Measurements from ENCODE around the gene CHML.

Gene CHML

DNA sequence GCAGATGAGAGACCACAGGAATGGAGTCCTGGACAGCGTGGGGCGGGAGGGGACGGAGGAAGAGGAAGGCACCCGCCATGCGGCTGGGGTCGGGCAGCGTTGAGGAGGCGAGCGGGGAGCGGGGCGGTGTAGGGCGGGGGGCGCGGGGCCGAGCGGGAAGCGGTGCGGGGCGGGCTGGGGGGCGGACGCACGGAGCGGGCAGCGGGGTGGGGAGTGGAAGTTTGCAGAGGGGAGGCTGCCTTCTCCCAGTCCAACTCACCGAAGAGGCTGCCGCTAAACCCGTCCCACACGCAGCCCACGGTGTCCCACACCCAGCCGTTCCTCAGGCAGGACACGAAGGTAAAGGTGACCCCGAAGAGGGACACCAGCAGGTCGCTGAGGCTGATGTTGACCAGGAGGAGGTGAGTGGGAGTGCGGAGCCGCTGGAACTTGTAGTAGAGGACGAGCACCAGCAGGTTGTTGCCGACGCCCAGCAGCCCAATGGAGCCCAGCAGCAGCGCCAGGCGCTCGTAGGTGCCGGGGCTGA lies 483 bp downstream of the CHML start:
- no peaks in the 10 kb centered on the region for H3K9me3 ChIP-seq
- H3K4me1 ChIP-seq (ENCODE audit: control insufficient read depth in 1 of 2, insufficient read depth in 1 of 2, low read depth in 1 of 2, low read length in 1 of 2) = peaks cover 21 to 23% of the 10 kb centered on the region in 2 experiments
- H3K27me3 ChIP-seq = no peaks in the 10 kb centered on the region
- no peaks in the 10 kb centered on the region for H3K36me3 ChIP-seq
- peak overlapping the region; percentile 74 to 87 for H3K4me3 ChIP-seq (ENCODE audit: low read depth in 1 of 2, low read length in 1 of 2)
- H3K27ac ChIP-seq = peak overlapping the region; percentile 30
- TF ChIP-seq, protein P1, sequence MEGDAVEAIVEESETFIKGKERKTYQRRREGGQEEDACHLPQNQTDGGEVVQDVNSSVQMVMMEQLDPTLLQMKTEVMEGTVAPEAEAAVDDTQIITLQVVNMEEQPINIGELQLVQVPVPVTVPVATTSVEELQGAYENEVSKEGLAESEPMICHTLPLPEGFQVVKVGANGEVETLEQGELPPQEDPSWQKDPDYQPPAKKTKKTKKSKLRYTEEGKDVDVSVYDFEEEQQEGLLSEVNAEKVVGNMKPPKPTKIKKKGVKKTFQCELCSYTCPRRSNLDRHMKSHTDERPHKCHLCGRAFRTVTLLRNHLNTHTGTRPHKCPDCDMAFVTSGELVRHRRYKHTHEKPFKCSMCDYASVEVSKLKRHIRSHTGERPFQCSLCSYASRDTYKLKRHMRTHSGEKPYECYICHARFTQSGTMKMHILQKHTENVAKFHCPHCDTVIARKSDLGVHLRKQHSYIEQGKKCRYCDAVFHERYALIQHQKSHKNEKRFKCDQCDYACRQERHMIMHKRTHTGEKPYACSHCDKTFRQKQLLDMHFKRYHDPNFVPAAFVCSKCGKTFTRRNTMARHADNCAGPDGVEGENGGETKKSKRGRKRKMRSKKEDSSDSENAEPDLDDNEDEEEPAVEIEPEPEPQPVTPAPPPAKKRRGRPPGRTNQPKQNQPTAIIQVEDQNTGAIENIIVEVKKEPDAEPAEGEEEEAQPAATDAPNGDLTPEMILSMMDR (IDR thresholded peaks at IDR 0.05) = no peak

DNA sequence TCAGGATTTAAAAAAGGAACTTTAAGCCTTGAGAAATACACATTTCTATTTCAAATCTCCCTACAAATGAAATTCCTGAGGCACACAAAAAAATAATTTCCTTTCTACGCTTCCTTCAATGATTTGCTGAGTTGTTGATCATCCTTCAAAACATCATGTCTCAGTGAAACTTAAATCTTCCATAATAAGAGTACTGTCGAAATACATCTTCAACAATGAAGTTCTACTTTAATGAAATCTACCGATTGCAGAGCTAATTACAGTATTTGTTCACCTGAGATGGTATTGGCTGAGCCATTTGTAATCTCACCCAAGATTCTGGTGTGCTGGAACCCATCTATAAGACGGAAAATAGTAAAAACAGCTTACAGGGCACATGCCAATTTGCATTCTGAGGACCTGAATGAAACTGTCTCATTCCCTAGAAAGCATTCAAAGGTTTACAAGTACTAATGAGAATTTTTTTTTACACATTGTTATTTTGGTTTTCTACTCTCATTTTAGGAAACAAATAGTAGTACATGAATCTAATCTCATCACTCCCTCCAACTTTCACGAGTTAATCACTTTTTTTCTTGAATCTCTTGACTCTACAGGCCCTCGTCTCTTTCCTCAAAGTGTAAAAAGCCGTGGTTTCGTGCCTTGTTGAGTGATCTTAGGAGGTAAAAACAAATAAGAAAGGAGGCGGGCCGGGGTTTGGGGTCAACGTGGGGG lies 1.1 kb downstream of the CHML start:
- TF ChIP-seq, protein P1 (IDR thresholded peaks at IDR 0.05) = no peak

DNA sequence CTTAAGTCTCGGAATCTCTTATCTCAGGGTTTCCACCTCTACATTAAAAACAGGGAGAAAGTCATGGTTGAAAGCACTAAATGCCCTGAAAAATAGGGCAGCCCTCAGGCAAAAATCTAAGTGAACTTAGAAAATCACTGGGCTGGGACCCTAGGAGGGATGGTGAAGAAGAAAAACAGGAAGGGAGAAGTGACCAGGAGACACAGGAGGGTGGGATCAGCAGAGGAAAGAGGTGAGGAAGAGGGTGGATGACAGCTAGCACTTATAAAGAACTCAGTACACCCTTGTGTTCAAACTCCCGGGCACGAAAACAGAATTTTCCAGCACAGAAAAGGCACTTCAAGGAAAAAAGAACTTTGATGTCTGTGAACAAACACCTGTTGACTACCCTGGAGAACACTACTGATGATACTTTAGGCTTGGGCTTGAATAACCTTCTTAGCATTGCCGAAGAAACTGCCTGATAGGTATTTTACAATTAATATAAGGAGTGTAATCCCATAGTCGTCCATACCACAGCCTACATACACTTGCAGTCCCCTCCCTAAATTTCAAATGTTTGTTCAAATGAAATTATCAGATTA lies 2.0 kb downstream of the CHML start:
- H3K9me3 ChIP-seq = no peaks in the 10 kb centered on the region
- no peak overlapping the region for H3K4me3 ChIP-seq (ENCODE audit: low read depth in 1 of 2, low read length in 1 of 2)
- H3K4me1 ChIP-seq (ENCODE audit: control insufficient read depth in 1 of 2, insufficient read depth in 1 of 2, low read depth in 1 of 2, low read length in 1 of 2) = peaks cover 21 to 23% of the 10 kb centered on the region in 2 experiments
- H3K27me3 ChIP-seq = no peaks in the 10 kb centered on the region
- no peak overlapping the region for H3K27ac ChIP-seq
- TF ChIP-seq, protein P1 (IDR thresholded peaks at IDR 0.05) = no peak
- H3K36me3 ChIP-seq = no peaks in the 10 kb centered on the region

More for the DNA sequence above, 1.1 kb downstream of the CHML start:
- Histone ChIP-seq H3K9me3 (no peaks in the 10 kb centered on the region), H3K4me1 (ENCODE audit: control insufficient read depth in 1 of 2, insufficient read depth in 1 of 2, low read depth in 1 of 2, low read length in 1 of 2) (peaks cover 21 to 23% of the 10 kb centered on the region in 2 experiments), H3K4me3 (ENCODE audit: low read depth in 1 of 2, low read length in 1 of 2) (peak overlapping the region; percentile 74 to 87), H3K27ac (no peak overlapping the region), H3K36me3 (no peaks in the 10 kb centered on the region), H3K27me3 (no peaks in the 10 kb centered on the region)

DNA sequence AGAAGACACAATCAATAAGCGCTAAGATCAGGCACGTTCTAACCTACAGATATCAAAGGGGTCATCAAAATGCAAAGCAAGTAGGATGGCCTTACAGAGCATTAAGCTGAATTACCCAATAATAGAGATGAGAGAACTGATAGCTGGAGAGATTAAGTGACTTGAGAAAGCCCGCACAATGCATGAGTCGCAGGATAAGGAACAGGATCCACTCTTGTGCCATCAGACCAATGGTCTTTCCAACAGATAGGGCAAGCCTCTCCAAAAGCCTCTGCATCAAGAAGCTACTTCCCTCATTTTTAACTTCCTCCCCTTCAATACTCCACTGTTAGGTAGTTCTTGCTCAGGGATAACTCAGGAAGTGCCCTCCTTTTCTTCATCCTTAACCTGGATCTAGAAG lies 2.6 kb downstream of the CHML start:
- H3K4me3 ChIP-seq (ENCODE audit: low read depth in 1 of 2, low read length in 1 of 2) = no peak overlapping the region

DNA sequence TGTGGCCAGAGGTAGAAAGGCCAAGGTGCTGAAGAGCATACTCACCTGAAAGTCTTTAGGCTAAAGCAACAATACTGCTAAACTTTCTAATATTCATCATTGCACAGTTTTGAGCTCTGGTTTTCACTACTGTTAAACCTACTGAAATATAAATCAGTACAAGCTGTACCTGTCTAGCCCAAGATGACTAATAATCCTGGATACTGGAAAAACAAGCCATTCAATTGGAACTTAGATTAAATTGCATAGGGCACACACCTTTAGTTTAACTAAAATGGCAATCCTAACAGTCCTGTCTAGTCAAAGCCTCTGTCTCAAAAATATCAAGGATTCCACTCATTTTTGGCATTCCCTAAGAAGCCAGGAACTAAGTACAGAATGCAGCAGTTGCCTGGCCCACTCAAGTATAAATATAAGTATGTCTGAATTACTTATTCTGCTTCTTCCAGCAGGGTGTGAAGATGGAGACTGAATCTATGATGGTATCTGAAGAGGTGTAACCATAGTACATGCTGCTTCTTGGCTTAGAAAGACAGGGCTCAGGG lies 3.1 kb downstream of the CHML start:
- no peaks in the 10 kb centered on the region for H3K36me3 ChIP-seq
- peaks cover 21 to 23% of the 10 kb centered on the region in 2 experiments for H3K4me1 ChIP-seq (ENCODE audit: control insufficient read depth in 1 of 2, insufficient read depth in 1 of 2, low read depth in 1 of 2, low read length in 1 of 2)
- H3K9me3 ChIP-seq = no peaks in the 10 kb centered on the region
- H3K4me3 ChIP-seq (ENCODE audit: low read depth in 1 of 2, low read length in 1 of 2) = no peak overlapping the region
- TF ChIP-seq, protein P1 (IDR thresholded peaks at IDR 0.05) = no peak
- no peak overlapping the region for H3K27ac ChIP-seq
- H3K27me3 ChIP-seq = no peaks in the 10 kb centered on the region

More for the DNA sequence above, 2.6 kb downstream of the CHML start:
- H3K27me3 ChIP-seq = no peaks in the 10 kb centered on the region
- peaks cover 21 to 23% of the 10 kb centered on the region in 2 experiments for H3K4me1 ChIP-seq (ENCODE audit: control insufficient read depth in 1 of 2, insufficient read depth in 1 of 2, low read depth in 1 of 2, low read length in 1 of 2)
- H3K27ac ChIP-seq = no peak overlapping the region
- no peaks in the 10 kb centered on the region for H3K36me3 ChIP-seq
- H3K9me3 ChIP-seq = no peaks in the 10 kb centered on the region
- TF ChIP-seq, protein P1 (IDR thresholded peaks at IDR 0.05) = no peak

All from neutrophil (primary cell).